Prostate gland (tissue), 2 donors: ENCODE results near the gene FRMD3. TPM values are rescaled to one million over a fixed set of nuclear protein-coding genes. Genes with fewer than 3 reads are reported as not detected.

Experiments used
- DNase-seq: peaks from one replicate; pipeline ENCODE4 v3.0.0-alpha.2; 2019; ENCODE audit warnings: low spot score
- H3K27ac ChIP-seq, 2 donors: fragments of 200-600 bp; sonication (generic); 2 replicates each; pipeline ENCODE4 v1.5.1; 2017 to 2019
- H3K27me3 ChIP-seq: fragments of 200-600 bp; sonication (generic); replicated peaks from 2 replicates; pipeline ENCODE4 v1.5.1; 2019; ENCODE audit not compliant: insufficient read depth
- H3K36me3 ChIP-seq, 2 donors: fragments of 200-600 bp; sonication (generic); 1 replicate in 1 of 2; 2 replicates in 1 of 2; pipeline versions ENCODE4 v1.5.1 to v1.8.1; 2017 to 2019
- H3K4me1 ChIP-seq: fragments of 200-600 bp; sonication (generic); replicated peaks from 2 replicates; pipeline ENCODE4 v1.5.1; 2019
- H3K4me3 ChIP-seq, 2 donors: fragments of 200-600 bp; sonication (generic); 2 replicates each; pipeline ENCODE4 v1.5.1; 2017 to 2019
- H3K9me3 ChIP-seq: fragments of 200-600 bp; sonication (generic); 2 replicates; pipeline ENCODE4 v1.5.1; 2017
- CTCF ChIP-seq, 4 experiments: fragments of 200-600 bp in 2 of 4; fragments of 450-650 bp in 2 of 4; sonication (generic) in 2 of 4; IDR thresholded peaks; 1 replicate in 3 of 4; 2 replicates in 1 of 4; pipeline ENCODE4 v1.5.1; 2016 to 2019; ENCODE audit warnings: antibody characterized with exemption in 4 of 4, mild to moderate bottlenecking in 2 of 4, moderate library complexity in 2 of 4
- POLR2A ChIP-seq: fragments of 450-650 bp; IDR thresholded peaks from one replicate; pipeline ENCODE4 v1.6.1; 2016; ENCODE audit warnings: antibody characterized with exemption, mild to moderate bottlenecking
- POLR2AphosphoS5 ChIP-seq: sonication (generic); formaldehyde crosslinking; IDR thresholded peaks from one replicate; pipeline ENCODE4 v1.6.1; 2017; ENCODE audit warnings: antibody characterized with exemption
- WGBS: methylation state at CpG from one replicate; pipeline ENCODE4 v1.1.5; 2018; 5-methylcytosine and 5-hydroxymethylcytosine counted together
- intact Hi-C: fragments of 100-400 bp; cut with DNase I; formaldehyde crosslinking; loops from one replicate; pipeline ENCODE4 v1.14.2; 2022
- total RNA-seq, 2 donors: library from RNA; depleted of rRNA; stranded (reverse); fragments of >200 nt; gene quantifications; one replicate each; pipeline ENCODE4 v1.1.0, GENCODE V29; 2016

FRMD3 gene
- total RNA-seq, 2 donors from 2014 or later, result 2.3 to 3.4 TPM

GRCh38 chr9:83509402-83509801 lies 28.8 kb downstream of the FRMD3 start:
- no peak for DNase-seq
- no peak overlapping the region for H3K4me3 ChIP-seq
- H3K4me1 ChIP-seq, result no peaks in the 10 kb centered on the region
- H3K27ac ChIP-seq, result no peak overlapping the region
- no peaks in the 10 kb centered on the region for H3K27me3 ChIP-seq
- H3K36me3 ChIP-seq, result no peaks in the 10 kb centered on the region
- intact Hi-C loops, result no loop called here
- no peak for TF ChIP-seq CTCF (IDR thresholded peaks at IDR 0.05)
- no peak for TF ChIP-seq POLR2AphosphoS5
- TF ChIP-seq POLR2A, result no peak
- 54% methylated on average over 8 of the region's 8 CpGs for WGBS
- H3K9me3 ChIP-seq, result no peaks in the 10 kb centered on the region

GRCh38 chr9:83508067-83508466 lies 30.1 kb downstream of the FRMD3 start:
- Histone ChIP-seq H3K4me1 (no peaks in the 10 kb centered on the region), H3K27ac (no peak overlapping the region), H3K9me3 (no peaks in the 10 kb centered on the region), H3K4me3 (no peak overlapping the region), H3K36me3 (no peaks in the 10 kb centered on the region), H3K27me3 (no peaks in the 10 kb centered on the region)
- WGBS, result 88% methylated on average over 4 of the region's 4 CpGs
- intact Hi-C loops, result no loop called here
- no peak for TF ChIP-seq CTCF (IDR thresholded peaks at IDR 0.05)
- no peak for TF ChIP-seq POLR2AphosphoS5
- TF ChIP-seq POLR2A, result no peak
- DNase-seq, result no peak

DNA sequence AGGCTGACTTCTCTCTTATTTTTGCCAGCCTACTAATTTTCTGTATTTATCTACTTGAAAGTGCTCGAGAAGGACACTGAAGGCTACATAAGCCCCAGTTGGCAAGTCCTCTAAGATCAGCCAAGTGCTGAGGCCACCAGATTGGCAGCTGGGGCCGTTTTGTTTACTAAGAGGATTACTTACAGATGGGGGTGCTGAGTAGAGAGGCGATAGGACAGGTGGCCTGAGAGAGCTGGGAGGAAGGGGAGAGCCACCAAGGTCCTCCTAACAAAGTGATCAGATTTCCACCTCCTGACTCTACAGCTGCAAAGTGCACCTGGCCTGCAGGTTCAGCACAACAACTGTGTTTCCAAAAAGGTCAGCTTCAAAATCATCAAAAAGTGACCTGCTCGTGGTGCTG lies 32.9 kb downstream of the FRMD3 start:
- Histone ChIP-seq H3K27me3 (no peaks in the 10 kb centered on the region), H3K36me3 (no peaks in the 10 kb centered on the region), H3K27ac (no peak overlapping the region), H3K9me3 (no peaks in the 10 kb centered on the region), H3K4me3 (no peak overlapping the region), H3K4me1 (no peaks in the 10 kb centered on the region)
- no peak for DNase-seq
- WGBS, result 66% methylated on average over 4 of the region's 4 CpGs
- intact Hi-C loops, result no loop called here
- TF ChIP-seq POLR2A (no peak), CTCF (IDR thresholded peaks at IDR 0.05) (no peak), POLR2AphosphoS5 (no peak)

GRCh38 chr9:83503866-83504265 lies 34.3 kb downstream of the FRMD3 start:
- no peak for DNase-seq
- H3K27ac ChIP-seq, result no peak overlapping the region
- no peaks in the 10 kb centered on the region for H3K9me3 ChIP-seq
- TF ChIP-seq CTCF (IDR thresholded peaks at IDR 0.05), result no peak
- H3K27me3 ChIP-seq, result no peaks in the 10 kb centered on the region
- H3K4me3 ChIP-seq, result no peak overlapping the region
- 84% methylated on average over 6 of the region's 6 CpGs for WGBS
- H3K4me1 ChIP-seq, result no peaks in the 10 kb centered on the region
- intact Hi-C loops, result no loop called here
- H3K36me3 ChIP-seq, result no peaks in the 10 kb centered on the region

DNA sequence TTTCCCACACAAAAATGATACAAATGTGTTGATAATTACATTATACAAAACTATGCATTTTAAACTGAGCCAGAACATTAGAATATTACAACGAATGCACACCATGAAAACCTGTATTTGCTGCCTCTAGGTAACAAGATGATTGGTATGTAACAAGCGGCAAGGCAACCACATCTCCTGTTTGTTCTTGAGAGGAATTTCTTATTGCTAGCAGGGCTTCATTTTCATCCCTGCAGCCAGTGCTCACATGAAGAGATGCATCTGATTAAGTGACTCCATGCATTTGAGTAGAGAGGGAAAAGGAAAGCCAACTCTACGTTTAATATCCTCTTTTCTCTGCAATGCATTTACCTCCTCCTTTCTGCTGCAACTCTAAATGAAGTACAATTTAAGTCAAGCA lies 36.6 kb downstream of the FRMD3 start:
- H3K4me1 ChIP-seq, result no peaks in the 10 kb centered on the region

More for the DNA sequence above, 36.6 kb downstream of the FRMD3 start:
- no peaks in the 10 kb centered on the region for H3K36me3 ChIP-seq
- no peaks in the 10 kb centered on the region for H3K27me3 ChIP-seq
- H3K4me3 ChIP-seq, result no peak overlapping the region
- intact Hi-C loops, result no loop called here
- WGBS, result 35% methylated on average over 3 of the region's 3 CpGs
- no peak overlapping the region for H3K27ac ChIP-seq
- DNase-seq, result no peak
- TF ChIP-seq POLR2AphosphoS5, result no peak
- TF ChIP-seq POLR2A, result no peak
- no peak for TF ChIP-seq CTCF (IDR thresholded peaks at IDR 0.05)
- no peaks in the 10 kb centered on the region for H3K9me3 ChIP-seq
